Measurements from ENCODE around the gene GHRHR. TPM values are rescaled to one million over a fixed set of nuclear protein-coding genes. Genes with fewer than 3 reads are reported as not detected.

The GHRHR gene
- total and polyA plus RNA-seq, 4 donors = 0.38 to 0.77 (median 0.77) TPM; not detected in 1

GRCh38 chr7:30979027-30979426 lies 15.3 kb downstream of the GHRHR start:
- Histone ChIP-seq H3K9me3 (ENCODE audit: control insufficient read depth in 4 of 4, insufficient read depth in 3 of 4, low read length in 3 of 4) (no peaks in the 10 kb centered on the region), H3K4me1 (ENCODE audit: control insufficient read depth in 5 of 5, insufficient read depth in 5 of 5, low read length in 5 of 5) (peaks cover 0 to 9% (median 0%) of the 10 kb centered on the region in 5 donors), H3K27ac (ENCODE audit: low read depth in 1 of 2, low read length in 1 of 2) (no peak overlapping the region), H3K9ac (ENCODE audit: insufficient read depth in 1 of 2, low read length in 2 of 2) (no peak overlapping the region), H3K27me3 (ENCODE audit: control insufficient read depth in 3 of 3, insufficient read depth in 3 of 3, low read length in 2 of 3) (peaks cover 0 to 2% (median 2%) of the 10 kb centered on the region in 3 donors), H3K4me3 (no peak overlapping the region), H3K36me3 (ENCODE audit: control insufficient read depth in 4 of 4, insufficient read depth in 4 of 4, low read length in 4 of 4) (no peaks in the 10 kb centered on the region)
- no peak for DNase-seq
- TF ChIP-seq, protein P1, sequence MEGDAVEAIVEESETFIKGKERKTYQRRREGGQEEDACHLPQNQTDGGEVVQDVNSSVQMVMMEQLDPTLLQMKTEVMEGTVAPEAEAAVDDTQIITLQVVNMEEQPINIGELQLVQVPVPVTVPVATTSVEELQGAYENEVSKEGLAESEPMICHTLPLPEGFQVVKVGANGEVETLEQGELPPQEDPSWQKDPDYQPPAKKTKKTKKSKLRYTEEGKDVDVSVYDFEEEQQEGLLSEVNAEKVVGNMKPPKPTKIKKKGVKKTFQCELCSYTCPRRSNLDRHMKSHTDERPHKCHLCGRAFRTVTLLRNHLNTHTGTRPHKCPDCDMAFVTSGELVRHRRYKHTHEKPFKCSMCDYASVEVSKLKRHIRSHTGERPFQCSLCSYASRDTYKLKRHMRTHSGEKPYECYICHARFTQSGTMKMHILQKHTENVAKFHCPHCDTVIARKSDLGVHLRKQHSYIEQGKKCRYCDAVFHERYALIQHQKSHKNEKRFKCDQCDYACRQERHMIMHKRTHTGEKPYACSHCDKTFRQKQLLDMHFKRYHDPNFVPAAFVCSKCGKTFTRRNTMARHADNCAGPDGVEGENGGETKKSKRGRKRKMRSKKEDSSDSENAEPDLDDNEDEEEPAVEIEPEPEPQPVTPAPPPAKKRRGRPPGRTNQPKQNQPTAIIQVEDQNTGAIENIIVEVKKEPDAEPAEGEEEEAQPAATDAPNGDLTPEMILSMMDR (IDR thresholded peaks at IDR 0.05; ENCODE audit: control extremely low read depth, extremely low read depth) = no peak
- WGBS, 2 donors = 71 to 72% methylated on average over 11 of the region's 11 CpGs
- no peak for ATAC-seq (ENCODE audit: insufficient read depth, low FRiP score)

DNA sequence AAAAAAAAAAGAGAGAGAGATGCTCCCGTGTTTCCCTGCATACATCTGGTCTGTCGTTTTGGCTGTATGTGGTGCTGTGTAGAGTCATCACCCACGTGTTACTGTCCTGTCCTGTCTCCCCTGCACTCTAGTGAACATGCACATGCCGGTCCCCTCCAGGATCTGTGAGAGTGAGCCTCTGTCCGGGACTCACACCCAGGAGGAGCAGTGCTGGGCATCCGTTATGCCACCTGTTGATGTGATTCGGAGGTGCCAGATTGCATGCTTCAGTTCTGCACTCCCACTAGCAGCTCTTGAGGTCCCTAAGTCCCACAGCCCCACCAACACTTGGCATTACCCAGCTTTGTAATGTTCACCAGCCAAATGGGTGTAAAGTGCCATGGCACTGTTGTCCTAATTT lies 16.4 kb downstream of the GHRHR start:
- WGBS, 2 donors = 66 to 72% methylated on average over 7 of the region's 7 CpGs
- no peak overlapping the region for H3K4me3 ChIP-seq
- H3K36me3 ChIP-seq (ENCODE audit: control insufficient read depth in 4 of 4, insufficient read depth in 4 of 4, low read length in 4 of 4) = no peaks in the 10 kb centered on the region
- peaks cover 0 to 3% (median 0%) of the 10 kb centered on the region in 5 donors for H3K4me1 ChIP-seq (ENCODE audit: control insufficient read depth in 5 of 5, insufficient read depth in 5 of 5, low read length in 5 of 5)
- no peak for DNase-seq
- no peaks in the 10 kb centered on the region for H3K9me3 ChIP-seq (ENCODE audit: control insufficient read depth in 4 of 4, insufficient read depth in 3 of 4, low read length in 3 of 4)
- H3K27me3 ChIP-seq (ENCODE audit: control insufficient read depth in 3 of 3, insufficient read depth in 3 of 3, low read length in 2 of 3) = peaks cover 0 to 2% (median 2%) of the 10 kb centered on the region in 3 donors
- no peak overlapping the region for H3K9ac ChIP-seq (ENCODE audit: insufficient read depth in 1 of 2, low read length in 2 of 2)
- TF ChIP-seq, protein P1 (IDR thresholded peaks at IDR 0.05; ENCODE audit: control extremely low read depth, extremely low read depth) = no peak
- no peak overlapping the region for H3K27ac ChIP-seq (ENCODE audit: low read depth in 1 of 2, low read length in 1 of 2)
- ATAC-seq (ENCODE audit: insufficient read depth, low FRiP score) = no peak

DNA sequence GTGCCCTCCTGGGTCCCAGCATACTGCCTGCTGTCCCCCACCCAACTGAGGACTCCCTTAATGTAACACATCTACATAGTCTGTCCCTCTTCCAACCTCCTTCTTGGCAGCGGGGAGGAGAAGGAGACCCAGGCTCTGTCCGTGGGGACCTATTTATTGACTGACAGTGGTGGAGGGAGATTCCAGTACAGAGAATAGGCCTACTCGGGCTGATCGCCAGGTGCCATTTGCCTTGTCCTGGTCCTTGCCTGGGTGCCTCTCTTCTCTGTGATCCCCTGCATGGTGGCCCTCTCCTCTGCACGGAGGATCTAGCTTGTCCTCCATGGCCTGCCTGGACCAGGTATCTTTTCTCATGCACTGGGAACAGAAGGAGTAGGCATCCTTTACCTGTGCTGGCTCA lies 17.0 kb downstream of the GHRHR start:
- 84 to 87% methylated on average over 5 of the region's 5 CpGs for WGBS, 2 donors
- TF ChIP-seq, protein P1 (IDR thresholded peaks at IDR 0.05; ENCODE audit: control extremely low read depth, extremely low read depth) = no peak

More for the DNA sequence above, 17.0 kb downstream of the GHRHR start:
- no peaks in the 10 kb centered on the region for H3K36me3 ChIP-seq (ENCODE audit: control insufficient read depth in 4 of 4, insufficient read depth in 4 of 4, low read length in 4 of 4)
- H3K9me3 ChIP-seq (ENCODE audit: control insufficient read depth in 4 of 4, insufficient read depth in 3 of 4, low read length in 3 of 4) = no peaks in the 10 kb centered on the region
- H3K9ac ChIP-seq (ENCODE audit: insufficient read depth in 1 of 2, low read length in 2 of 2) = no peak overlapping the region
- H3K4me3 ChIP-seq = no peak overlapping the region
- DNase-seq = no peak
- H3K27ac ChIP-seq (ENCODE audit: low read depth in 1 of 2, low read length in 1 of 2) = no peak overlapping the region
- peaks cover 0 to 3% (median 0%) of the 10 kb centered on the region in 5 donors for H3K4me1 ChIP-seq (ENCODE audit: control insufficient read depth in 5 of 5, insufficient read depth in 5 of 5, low read length in 5 of 5)
- peaks cover 0 to 2% (median 2%) of the 10 kb centered on the region in 3 donors for H3K27me3 ChIP-seq (ENCODE audit: control insufficient read depth in 3 of 3, insufficient read depth in 3 of 3, low read length in 2 of 3)
- no peak for ATAC-seq (ENCODE audit: insufficient read depth, low FRiP score)

All from lung (tissue), 12 donors.